IPS-18a (cell line): Measurements from ENCODE around the gene FOXP3.

ENCODE experiments used
- H3K27ac ChIP-seq: one replicate; pipeline ENCODE4 v1.5.1; 2013; ENCODE audit warnings: low read length
- H3K27me3 ChIP-seq: one replicate; pipeline ENCODE4 v1.6.1; 2013; ENCODE audit warnings: mild to moderate bottlenecking, low read length; ENCODE audit not compliant: control insufficient read depth, insufficient read depth
- H3K36me3 ChIP-seq: one replicate; pipeline ENCODE4 v1.6.1; 2013; ENCODE audit warnings: low read depth, low read length; ENCODE audit not compliant: control insufficient read depth
- H3K4me1 ChIP-seq: one replicate; pipeline ENCODE4 v1.6.1; 2013; ENCODE audit warnings: low read depth, low read length; ENCODE audit not compliant: control insufficient read depth
- H3K4me3 ChIP-seq: one replicate; pipeline ENCODE4 v1.5.1; 2013; ENCODE audit warnings: low read length
- H3K9ac ChIP-seq: one replicate; pipeline ENCODE4 v1.6.1; 2013; ENCODE audit warnings: mild to moderate bottlenecking, low read length, moderate library complexity
- H3K9me3 ChIP-seq: one replicate; pipeline ENCODE4 v1.6.1; 2013; ENCODE audit warnings: low read depth, low read length; ENCODE audit not compliant: control insufficient read depth

The FOXP3 gene

GRCh38 chrX:49272421-49272820, 7.9 kb upstream of the FOXP3 start:
- Histone ChIP-seq H3K9ac (no peak overlapping the region), H3K4me3 (no peak overlapping the region), H3K27ac (no peak overlapping the region), H3K4me1 (peaks cover 4% of the 10 kb centered on the region), H3K27me3 (no peaks in the 10 kb centered on the region), H3K36me3 (no peaks in the 10 kb centered on the region), H3K9me3 (peaks cover 6% of the 10 kb centered on the region)

- Histone ChIP-seq H3K9ac (no peak overlapping the region), H3K27me3 (no peaks in the 10 kb centered on the region), H3K4me1 (peaks cover 4% of the 10 kb centered on the region), H3K36me3 (no peaks in the 10 kb centered on the region), H3K27ac (no peak overlapping the region), H3K9me3 (peaks cover 11% of the 10 kb centered on the region), H3K4me3 (peak overlapping the region; percentile 7)
Observed at GRCh38 chrX:49271341-49271740, 6.8 kb upstream of the FOXP3 start.

- Histone ChIP-seq H3K36me3 (no peaks in the 10 kb centered on the region), H3K9me3 (peaks cover 6% of the 10 kb centered on the region), H3K27me3 (no peaks in the 10 kb centered on the region), H3K4me3 (peak overlapping the region; percentile 53), H3K4me1 (peaks cover 4% of the 10 kb centered on the region), H3K27ac (no peak overlapping the region), H3K9ac (peak overlapping the region; percentile 63)
Observed at GRCh38 chrX:49270249-49270921, 5.9 kb upstream of the FOXP3 start.

GRCh38 chrX:49269767-49270248, 5.3 kb upstream of the FOXP3 start, which contains the start of gene PPP1R3F:
TSS of gene PPP1R3F (plus strand) at chrX:49269793. CDS start at chrX:49269870, 77 bp downstream.
- Histone ChIP-seq H3K4me3 (peak within 1 kb of the TSS; percentile 67), H3K4me1 (peaks cover 4% of the 10 kb centered on the region), H3K36me3 (no peaks in the 10 kb centered on the region), H3K27me3 (no peaks in the 10 kb centered on the region), H3K27ac (peak within 1 kb of the TSS; percentile 86), H3K9me3 (peaks cover 5% of the 10 kb centered on the region), H3K9ac (peak within 1 kb of the TSS; percentile 78)

- Histone ChIP-seq H3K9ac (peak overlapping the region; percentile 78), H3K9me3 (peaks cover 5% of the 10 kb centered on the region), H3K27ac (peak overlapping the region; percentile 86)
Observed at GRCh38 chrX:49269010-49269766, 4.7 kb upstream of the FOXP3 start.

GRCh38 chrX:49268702-49269009, 4.1 kb upstream of the FOXP3 start:
- H3K9ac ChIP-seq, result peak overlapping the region; percentile 62
- no peaks in the 10 kb centered on the region for H3K36me3 ChIP-seq
- H3K4me3 ChIP-seq, result peak overlapping the region; percentile 67
- H3K27ac ChIP-seq, result peak overlapping the region; percentile 59
- H3K4me1 ChIP-seq, result peaks cover 4% of the 10 kb centered on the region
- no peaks in the 10 kb centered on the region for H3K27me3 ChIP-seq
- H3K9me3 ChIP-seq, result peaks cover 5% of the 10 kb centered on the region

More at GRCh38 chrX:49269010-49269766, 4.7 kb upstream of the FOXP3 start:
- H3K36me3 ChIP-seq, result no peaks in the 10 kb centered on the region
- no peaks in the 10 kb centered on the region for H3K27me3 ChIP-seq
- peak overlapping the region; percentile 67 for H3K4me3 ChIP-seq
- H3K4me1 ChIP-seq, result peaks cover 4% of the 10 kb centered on the region

GRCh38 chrX:49266523-49267445, 2.3 kb upstream of the FOXP3 start:
- H3K9ac ChIP-seq, result no peak overlapping the region
- no peak overlapping the region for H3K27ac ChIP-seq
- H3K27me3 ChIP-seq, result no peaks in the 10 kb centered on the region
- H3K36me3 ChIP-seq, result no peaks in the 10 kb centered on the region
- H3K4me1 ChIP-seq, result peaks cover 4% of the 10 kb centered on the region
- H3K9me3 ChIP-seq, result peaks cover 5% of the 10 kb centered on the region
- no peak overlapping the region for H3K4me3 ChIP-seq

- H3K27me3 ChIP-seq, result no peaks in the 10 kb centered on the region
- no peak overlapping the region for H3K27ac ChIP-seq
- H3K9me3 ChIP-seq, result peaks cover 9% of the 10 kb centered on the region
- H3K9ac ChIP-seq, result no peak overlapping the region
- H3K36me3 ChIP-seq, result no peaks in the 10 kb centered on the region
- no peak overlapping the region for H3K4me3 ChIP-seq
- H3K4me1 ChIP-seq, result peaks cover 4% of the 10 kb centered on the region
Observed at GRCh38 chrX:49263631-49264030, 879 bp downstream of the FOXP3 start.

GRCh38 chrX:49262603-49263002, 1.9 kb downstream of the FOXP3 start:
- Histone ChIP-seq H3K27me3 (no peaks in the 10 kb centered on the region), H3K36me3 (no peaks in the 10 kb centered on the region), H3K9me3 (peaks cover 9% of the 10 kb centered on the region), H3K27ac (no peak overlapping the region), H3K4me3 (no peak overlapping the region), H3K4me1 (no peaks in the 10 kb centered on the region), H3K9ac (no peak overlapping the region)

GRCh38 chrX:49260221-49260985, 4.1 kb downstream of the FOXP3 start:
- Histone ChIP-seq H3K27me3 (no peaks in the 10 kb centered on the region), H3K4me3 (no peak overlapping the region), H3K27ac (no peak overlapping the region), H3K36me3 (no peaks in the 10 kb centered on the region), H3K4me1 (no peaks in the 10 kb centered on the region), H3K9me3 (peaks cover 4% of the 10 kb centered on the region), H3K9ac (no peak overlapping the region)

GRCh38 chrX:49258749-49259124, 5.8 kb downstream of the FOXP3 start:
- no peaks in the 10 kb centered on the region for H3K4me1 ChIP-seq
- H3K9me3 ChIP-seq, result peaks cover 4% of the 10 kb centered on the region
- no peaks in the 10 kb centered on the region for H3K36me3 ChIP-seq
- no peaks in the 10 kb centered on the region for H3K27me3 ChIP-seq
- no peak overlapping the region for H3K9ac ChIP-seq
- no peak overlapping the region for H3K27ac ChIP-seq
- H3K4me3 ChIP-seq, result no peak overlapping the region
